ENCODE results near the gene ZBTB7C. TPM values are rescaled to one million over a fixed set of nuclear protein-coding genes. Genes with fewer than 3 reads are reported as not detected.

The ZBTB7C gene
- total RNA-seq, 2 donors from 2014 or later: 25.1 to 36.4 TPM

- TF ChIP-seq, protein P1, sequence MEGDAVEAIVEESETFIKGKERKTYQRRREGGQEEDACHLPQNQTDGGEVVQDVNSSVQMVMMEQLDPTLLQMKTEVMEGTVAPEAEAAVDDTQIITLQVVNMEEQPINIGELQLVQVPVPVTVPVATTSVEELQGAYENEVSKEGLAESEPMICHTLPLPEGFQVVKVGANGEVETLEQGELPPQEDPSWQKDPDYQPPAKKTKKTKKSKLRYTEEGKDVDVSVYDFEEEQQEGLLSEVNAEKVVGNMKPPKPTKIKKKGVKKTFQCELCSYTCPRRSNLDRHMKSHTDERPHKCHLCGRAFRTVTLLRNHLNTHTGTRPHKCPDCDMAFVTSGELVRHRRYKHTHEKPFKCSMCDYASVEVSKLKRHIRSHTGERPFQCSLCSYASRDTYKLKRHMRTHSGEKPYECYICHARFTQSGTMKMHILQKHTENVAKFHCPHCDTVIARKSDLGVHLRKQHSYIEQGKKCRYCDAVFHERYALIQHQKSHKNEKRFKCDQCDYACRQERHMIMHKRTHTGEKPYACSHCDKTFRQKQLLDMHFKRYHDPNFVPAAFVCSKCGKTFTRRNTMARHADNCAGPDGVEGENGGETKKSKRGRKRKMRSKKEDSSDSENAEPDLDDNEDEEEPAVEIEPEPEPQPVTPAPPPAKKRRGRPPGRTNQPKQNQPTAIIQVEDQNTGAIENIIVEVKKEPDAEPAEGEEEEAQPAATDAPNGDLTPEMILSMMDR (IDR thresholded peaks at IDR 0.05): no peak
- no peak overlapping the region for H3K4me3 ChIP-seq
- no peak overlapping the region for H3K9ac ChIP-seq (ENCODE audit: low read depth in 2 of 2, low read length in 2 of 2)
- no peak for DNase-seq
- H3K27me3 ChIP-seq: no peaks in the 10 kb centered on the region
- H3K36me3 ChIP-seq: no peaks in the 10 kb centered on the region
- intact Hi-C loops (cut with DNase I): no loop called here
- H3K4me1 ChIP-seq: no peaks in the 10 kb centered on the region
- no peaks in the 10 kb centered on the region for H3K9me3 ChIP-seq
- no peak overlapping the region for H3K27ac ChIP-seq
These were observed 313.5 kb downstream of the ZBTB7C start for GRCh38 chr18:48095726-48096125.

GRCh38 chr18:48093104-48093503, 316.1 kb downstream of the ZBTB7C start:
- Histone ChIP-seq H3K36me3 (no peaks in the 10 kb centered on the region), H3K27me3 (no peaks in the 10 kb centered on the region), H3K9ac (ENCODE audit: low read depth in 2 of 2, low read length in 2 of 2) (no peak overlapping the region), H3K4me3 (no peak overlapping the region), H3K4me1 (no peaks in the 10 kb centered on the region), H3K9me3 (no peaks in the 10 kb centered on the region), H3K27ac (no peak overlapping the region)
- intact Hi-C loops (cut with DNase I): no loop called here
- TF ChIP-seq, protein P1 (IDR thresholded peaks at IDR 0.05): no peak
- no peak for DNase-seq

DNA sequence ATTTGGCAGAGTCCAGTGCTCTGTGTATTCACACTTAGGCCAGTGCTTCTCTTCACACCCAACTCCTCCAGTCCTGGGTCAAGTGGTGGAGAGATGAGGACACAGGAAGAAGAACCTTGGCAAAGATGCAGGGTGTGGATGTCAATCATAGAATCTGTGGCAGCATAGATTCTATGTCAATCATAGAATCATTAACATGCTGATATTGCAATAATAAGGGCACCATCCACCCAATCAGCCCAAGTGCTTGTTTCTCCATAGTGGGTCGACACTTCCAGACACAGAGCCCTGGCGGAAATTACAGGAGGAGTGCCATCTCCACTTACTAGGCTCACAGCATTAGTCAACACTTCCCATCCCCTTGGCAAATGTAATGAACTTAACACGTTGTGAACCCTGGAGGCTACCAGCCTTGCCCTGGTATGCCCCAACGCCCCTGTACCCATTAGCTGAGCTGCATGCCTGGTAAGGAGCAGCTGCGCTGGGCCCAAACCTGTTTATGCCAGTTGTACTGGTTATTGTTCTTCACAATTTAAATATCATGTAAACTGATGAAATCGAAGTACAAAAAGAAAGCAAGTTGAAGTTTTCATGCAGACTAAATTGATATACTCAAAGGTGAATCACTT, 317.2 kb downstream of the ZBTB7C start:
- no peaks in the 10 kb centered on the region for H3K9me3 ChIP-seq
- H3K9ac ChIP-seq (ENCODE audit: low read depth in 2 of 2, low read length in 2 of 2): no peak overlapping the region
- no peaks in the 10 kb centered on the region for H3K36me3 ChIP-seq
- no peaks in the 10 kb centered on the region for H3K4me1 ChIP-seq
- intact Hi-C loops (cut with DNase I): no loop called here
- H3K27me3 ChIP-seq: no peaks in the 10 kb centered on the region
- H3K27ac ChIP-seq: no peak overlapping the region
- H3K4me3 ChIP-seq: no peak overlapping the region
- DNase-seq: no peak
- TF ChIP-seq, protein P1 (IDR thresholded peaks at IDR 0.05): no peak

GRCh38 chr18:48090702-48091101, 318.5 kb downstream of the ZBTB7C start:
- intact Hi-C loops (cut with DNase I): no loop called here
- H3K4me1 ChIP-seq: no peaks in the 10 kb centered on the region

DNA sequence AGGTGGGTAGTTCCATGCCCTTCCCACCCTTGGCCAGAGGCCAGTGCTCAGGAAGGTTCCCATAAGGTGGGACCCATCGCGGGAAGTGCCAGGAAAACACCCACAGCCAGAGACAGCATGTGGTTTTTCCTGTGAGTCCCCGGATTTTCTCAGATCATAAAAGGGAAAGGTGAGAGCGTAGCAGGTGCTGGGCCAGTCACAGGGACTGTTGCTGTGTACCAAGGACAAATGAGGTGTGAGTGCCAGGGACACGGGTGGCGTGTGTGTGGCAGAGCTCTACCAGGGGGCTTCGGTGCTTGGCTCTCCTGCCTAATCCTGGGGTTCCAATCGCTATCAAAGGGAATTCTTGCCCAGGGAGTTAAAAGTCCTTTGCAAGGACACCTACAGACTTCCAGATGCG, 319.2 kb downstream of the ZBTB7C start:
- Histone ChIP-seq H3K27ac (no peak overlapping the region), H3K9me3 (no peaks in the 10 kb centered on the region), H3K36me3 (no peaks in the 10 kb centered on the region), H3K9ac (ENCODE audit: low read depth in 2 of 2, low read length in 2 of 2) (no peak overlapping the region), H3K27me3 (no peaks in the 10 kb centered on the region), H3K4me1 (no peaks in the 10 kb centered on the region), H3K4me3 (no peak overlapping the region)
- DNase-seq: no peak
- TF ChIP-seq, protein P1 (IDR thresholded peaks at IDR 0.05): no peak
- intact Hi-C loops (cut with DNase I): no loop called here

More at GRCh38 chr18:48090702-48091101, 318.5 kb downstream of the ZBTB7C start:
- Histone ChIP-seq H3K9ac (ENCODE audit: low read depth in 2 of 2, low read length in 2 of 2) (no peak overlapping the region), H3K4me3 (no peak overlapping the region), H3K9me3 (no peaks in the 10 kb centered on the region), H3K36me3 (no peaks in the 10 kb centered on the region), H3K27ac (no peak overlapping the region), H3K27me3 (no peaks in the 10 kb centered on the region)
- TF ChIP-seq, protein P1 (IDR thresholded peaks at IDR 0.05): no peak
- no peak for DNase-seq

Measured in colonic mucosa (tissue), 4 donors.